Activated naive CD8-positive, alpha-beta T cell treated with anti-CD3 and anti-CD28 coated beads, Interleukin-2, amount 50 U/mL, for 24 hours (primary cell): ENCODE data around the gene PMIS2.
"Not testable (repeated sequence)": the region's sequence is repeated elsewhere in the genome, so short reads cannot be mapped to it uniquely, and the experiment has no call there.

ENCODE experiments used
- ATAC-seq: fragments of 150-1000 bp; cut with Tn5 transposase; one replicate; pipeline ENCODE4 v1.10.0; 2021
- DNase-seq: peaks from one replicate; pipeline ENCODE4 v3.0.0; 2021
- H3K27ac Mint-ChIP-seq: one replicate; pipeline ENCODE4 v1.8.0; 2021; ENCODE audit warnings: mild to moderate bottlenecking, mixed read lengths
- H3K27me3 Mint-ChIP-seq: one replicate; pipeline ENCODE4 v1.8.0; 2021; ENCODE audit warnings: mixed read lengths
- H3K36me3 Mint-ChIP-seq: one replicate; pipeline ENCODE4 v1.8.0; 2021; ENCODE audit warnings: low read depth, mixed read lengths
- H3K4me1 Mint-ChIP-seq: one replicate; pipeline ENCODE4 v1.8.0; 2021; ENCODE audit warnings: mixed read lengths
- H3K4me3 Mint-ChIP-seq: one replicate; pipeline ENCODE4 v1.8.0; 2021; ENCODE audit warnings: mild to moderate bottlenecking, moderate library complexity, mixed read lengths
- H3K9me3 Mint-ChIP-seq: one replicate; pipeline ENCODE4 v1.8.0; 2021; ENCODE audit warnings: mixed read lengths

PMIS2 gene

DNA sequence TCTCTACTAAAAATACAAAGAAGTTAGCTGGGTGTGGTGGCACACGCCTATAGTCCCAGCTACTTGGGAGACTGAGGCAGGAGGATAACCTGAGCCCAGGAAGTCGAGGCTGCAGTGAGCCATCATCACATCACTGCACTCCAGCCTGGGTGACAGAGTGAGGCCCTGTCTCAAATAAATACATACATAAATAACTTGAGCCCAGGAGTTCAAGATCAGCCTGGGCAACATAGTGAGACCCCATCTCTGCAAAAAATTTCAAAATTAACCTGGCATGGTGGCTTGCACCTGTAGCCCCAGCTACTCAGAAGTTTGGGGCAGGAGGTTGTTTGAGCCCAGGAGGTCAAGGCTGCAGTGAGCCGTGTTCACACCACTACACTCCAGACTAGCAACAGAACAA is 9.1 kb downstream of the PMIS2 start:
- not testable (repeated sequence) for ATAC-seq, H3K36me3 Mint-ChIP-seq, H3K4me3 Mint-ChIP-seq, H3K27ac Mint-ChIP-seq, H3K9me3 Mint-ChIP-seq, H3K4me1 Mint-ChIP-seq, DNase-seq, H3K27me3 Mint-ChIP-seq

DNA sequence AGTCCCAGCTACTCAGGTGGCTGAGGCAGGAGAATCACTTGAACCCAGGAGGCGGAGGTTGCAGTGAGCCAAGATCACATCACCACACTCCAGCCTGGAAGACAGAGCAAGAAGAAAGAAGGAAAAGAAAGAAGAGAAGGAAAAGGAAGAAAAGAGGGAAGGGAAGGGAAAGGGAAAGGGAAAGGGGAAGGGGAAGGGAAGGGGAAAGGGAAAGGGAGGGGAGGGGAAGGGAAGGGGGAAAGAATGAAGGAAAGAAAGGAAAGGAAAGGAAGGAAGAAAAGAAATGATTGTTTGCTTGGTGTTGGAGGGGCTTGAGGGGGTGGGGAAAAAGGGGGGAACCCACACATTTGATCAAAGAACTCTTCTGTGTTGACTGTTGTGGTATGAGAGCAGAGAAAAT is 10.0 kb downstream of the PMIS2 start:
- Mint-ChIP-seq H3K4me3 (no peak overlapping the region), H3K27me3 (peaks cover 10% of the 10 kb centered on the region), H3K9me3 (no peaks in the 10 kb centered on the region), H3K36me3 (no peaks in the 10 kb centered on the region), H3K27ac (no peak overlapping the region), H3K4me1 (peaks cover 3% of the 10 kb centered on the region)
- DNase-seq = no peak
- ATAC-seq = no peak

DNA sequence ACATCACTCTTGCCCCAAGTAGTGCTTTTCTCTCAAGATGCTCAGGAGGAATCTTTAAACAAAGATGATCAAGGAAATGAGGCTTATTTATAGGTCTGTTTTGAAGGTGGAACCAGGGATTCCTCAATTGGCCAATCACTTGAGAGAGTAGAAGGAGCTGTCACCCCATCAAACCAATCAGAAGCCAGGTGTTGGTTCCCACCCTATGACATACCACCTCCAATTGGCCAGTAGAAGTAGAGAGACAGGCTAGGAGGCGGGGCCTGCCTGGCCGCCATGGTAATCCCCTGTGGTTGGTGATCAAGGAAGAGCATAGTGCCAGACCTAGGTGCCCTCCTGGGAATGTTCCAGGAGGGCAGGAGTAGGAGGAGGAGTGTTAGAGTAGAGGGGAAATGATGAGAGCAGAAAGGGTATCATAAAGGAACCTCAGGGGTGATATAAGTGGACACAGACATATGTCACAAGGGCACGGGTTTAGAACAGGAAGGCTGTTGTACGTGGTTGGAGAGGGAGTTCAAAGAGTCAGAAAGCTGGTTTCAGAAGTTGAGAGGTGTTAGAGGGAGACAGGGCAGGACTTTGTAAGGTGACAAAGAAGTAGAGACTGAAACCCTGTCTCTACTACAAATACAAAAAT is 10.5 kb downstream of the PMIS2 start:
- H3K9me3 Mint-ChIP-seq = no peaks in the 10 kb centered on the region
- peak; percentile 16 for DNase-seq
- peak; percentile 77 for ATAC-seq
- H3K4me1 Mint-ChIP-seq = peaks cover 3% of the 10 kb centered on the region
- no peak overlapping the region for H3K4me3 Mint-ChIP-seq
- H3K36me3 Mint-ChIP-seq = no peaks in the 10 kb centered on the region
- no peak overlapping the region for H3K27ac Mint-ChIP-seq
- H3K27me3 Mint-ChIP-seq = peaks cover 10% of the 10 kb centered on the region

DNA sequence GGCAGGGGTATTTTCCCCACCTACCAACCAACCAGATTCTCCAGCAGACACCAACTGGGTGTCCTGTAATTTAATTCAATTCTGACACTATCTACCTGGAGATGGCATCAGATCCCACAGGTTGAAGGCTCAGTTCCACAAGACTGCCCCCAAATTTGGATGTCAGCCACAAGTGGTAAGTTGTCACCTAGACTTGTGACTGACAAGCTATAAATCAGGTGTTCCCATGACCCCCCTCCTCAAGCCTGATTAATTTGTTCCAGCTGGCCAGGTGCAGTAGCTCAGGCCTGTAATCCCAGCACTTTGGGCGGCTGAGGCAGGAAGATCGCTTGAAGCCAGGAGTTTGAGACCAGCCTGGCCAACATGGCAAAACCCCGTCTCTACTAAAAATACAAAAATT is 16.0 kb downstream of the PMIS2 start:
- no peaks in the 10 kb centered on the region for H3K36me3 Mint-ChIP-seq
- H3K9me3 Mint-ChIP-seq = peaks cover under 1% of the 10 kb centered on the region
- H3K27me3 Mint-ChIP-seq = peaks cover 5% of the 10 kb centered on the region
- ATAC-seq = no peak
- no peak overlapping the region for H3K4me3 Mint-ChIP-seq
- no peak overlapping the region for H3K27ac Mint-ChIP-seq
- H3K4me1 Mint-ChIP-seq = no peaks in the 10 kb centered on the region
- no peak for DNase-seq

DNA sequence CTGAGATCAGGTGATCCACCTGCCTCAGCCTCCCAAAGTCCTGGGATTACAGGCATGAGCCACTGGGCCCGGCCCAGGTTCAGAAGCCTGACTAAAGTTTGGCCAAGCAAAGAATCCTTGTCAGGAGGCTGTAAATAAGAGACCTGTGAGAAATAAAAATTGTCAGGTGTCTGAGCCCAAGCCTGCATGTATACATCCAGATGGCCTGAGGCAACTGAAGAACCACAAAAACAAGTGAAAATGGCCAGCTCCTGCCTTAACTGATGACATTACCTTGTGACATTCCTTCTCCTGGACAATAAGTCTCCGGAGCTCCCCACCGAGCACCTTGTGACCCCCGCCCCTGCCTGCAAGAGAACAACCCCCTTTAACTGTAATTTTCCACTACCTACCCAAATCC is 18.5 kb downstream of the PMIS2 start:
- DNase-seq, H3K27me3 Mint-ChIP-seq, H3K36me3 Mint-ChIP-seq, H3K27ac Mint-ChIP-seq, ATAC-seq, H3K4me3 Mint-ChIP-seq, H3K4me1 Mint-ChIP-seq: not testable (repeated sequence)
- H3K9me3 Mint-ChIP-seq = peaks cover 14% of the 10 kb centered on the region

DNA sequence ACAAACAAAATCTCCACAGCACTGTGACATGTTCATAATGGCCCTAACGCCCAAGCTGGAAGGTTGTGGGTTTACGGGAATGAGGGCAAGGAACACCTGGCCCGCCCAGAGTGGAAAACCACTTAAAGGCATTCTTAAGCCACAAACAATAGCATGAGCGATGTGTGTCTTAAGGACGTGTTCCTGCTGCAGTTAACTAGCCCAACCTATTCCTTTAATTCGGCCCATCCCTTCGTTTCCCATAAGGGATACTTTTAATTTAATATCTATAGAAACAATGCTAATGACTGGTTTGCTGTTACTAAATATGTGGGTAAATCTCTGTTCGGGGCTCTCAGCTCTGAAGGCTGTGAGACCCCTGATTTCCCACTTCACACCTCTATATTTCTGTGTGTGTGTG is 21.2 kb downstream of the PMIS2 start:
- not testable (repeated sequence) for H3K4me3 Mint-ChIP-seq, ATAC-seq, H3K27ac Mint-ChIP-seq, H3K36me3 Mint-ChIP-seq, H3K27me3 Mint-ChIP-seq, DNase-seq
- Mint-ChIP-seq H3K9me3 (peaks cover 14% of the 10 kb centered on the region), H3K4me1 (peaks cover 18% of the 10 kb centered on the region)

DNA sequence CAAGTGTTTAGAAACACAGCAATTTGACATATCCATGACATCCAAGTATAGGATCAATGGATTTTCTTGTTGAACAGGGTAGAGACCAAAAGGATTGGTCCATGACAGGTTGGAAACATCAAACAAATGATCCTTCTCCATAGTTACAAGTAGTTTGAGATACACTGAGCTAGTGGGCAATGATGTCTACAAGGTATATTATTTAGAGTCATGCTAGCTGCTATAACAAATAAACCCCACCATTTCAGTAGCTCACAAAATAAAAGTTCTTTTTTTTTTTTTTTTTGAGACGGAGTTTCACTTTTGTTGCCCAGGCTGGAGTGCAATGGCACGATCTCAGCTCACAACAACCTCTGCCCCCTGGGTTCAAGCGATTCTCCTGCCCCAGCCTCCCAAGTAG is 21.7 kb downstream of the PMIS2 start:
- H3K27me3 Mint-ChIP-seq = no peaks in the 10 kb centered on the region
- H3K4me3 Mint-ChIP-seq = no peak overlapping the region
- DNase-seq (no peak), ATAC-seq (no peak)
- peaks cover 22% of the 10 kb centered on the region for H3K4me1 Mint-ChIP-seq
- H3K9me3 Mint-ChIP-seq = peaks cover 14% of the 10 kb centered on the region
- H3K27ac Mint-ChIP-seq = no peak overlapping the region
- H3K36me3 Mint-ChIP-seq = no peaks in the 10 kb centered on the region

DNA sequence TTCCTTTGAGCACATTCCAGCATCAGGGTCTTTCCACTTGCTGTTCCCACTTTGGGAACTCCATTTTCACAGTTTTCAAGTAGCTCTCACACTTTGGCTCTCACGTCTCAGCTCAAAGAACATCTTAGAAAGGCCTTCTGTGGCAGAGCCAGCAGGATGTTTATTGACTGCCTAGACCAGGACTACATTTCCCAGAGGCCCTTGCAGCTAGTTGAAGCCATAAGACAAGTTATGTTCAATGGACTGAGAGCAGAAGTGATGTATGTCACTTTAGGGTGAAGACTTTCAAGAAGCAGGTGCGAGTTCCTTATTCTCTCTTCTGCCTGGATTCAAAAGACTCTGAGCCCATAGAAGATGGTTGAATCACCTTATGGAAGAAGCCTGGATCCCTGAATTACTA is 22.3 kb downstream of the PMIS2 start:
- DNase-seq = no peak
- no peak overlapping the region for H3K27ac Mint-ChIP-seq

DNA sequence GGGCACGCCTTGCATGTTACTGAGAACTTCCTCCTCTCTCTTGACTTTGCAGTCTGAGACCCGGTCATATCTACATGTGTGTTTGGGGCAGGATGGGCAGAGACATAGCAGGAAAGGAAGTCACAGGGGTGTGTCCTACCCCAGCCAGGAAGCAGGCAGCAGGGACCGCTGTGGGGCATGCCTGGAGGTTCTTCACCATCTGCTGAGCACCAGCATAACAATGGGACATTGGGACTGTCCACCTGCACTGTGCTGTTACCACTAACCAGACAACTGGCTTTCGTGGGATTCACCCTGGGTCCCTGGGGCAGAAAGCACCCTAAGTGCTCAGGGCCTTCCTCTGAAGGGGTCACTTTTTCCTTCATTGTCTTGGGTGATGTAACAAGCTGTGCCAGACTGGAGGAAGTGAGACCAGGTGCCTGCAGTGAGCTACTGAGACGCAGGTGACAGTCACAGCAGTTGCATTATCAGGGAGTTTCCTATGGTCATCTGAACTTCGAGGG is 23.9 kb downstream of the PMIS2 start:
- H3K27ac Mint-ChIP-seq = peak overlapping the region; percentile 53
- ATAC-seq (peak; percentile 17), DNase-seq (no peak)
- H3K4me1 Mint-ChIP-seq = peaks cover 30% of the 10 kb centered on the region
- H3K27me3 Mint-ChIP-seq = no peaks in the 10 kb centered on the region
- no peak overlapping the region for H3K4me3 Mint-ChIP-seq
- H3K36me3 Mint-ChIP-seq = no peaks in the 10 kb centered on the region
- peaks cover 14% of the 10 kb centered on the region for H3K9me3 Mint-ChIP-seq

More for the DNA sequence above, 22.3 kb downstream of the PMIS2 start:
- Mint-ChIP-seq H3K36me3 (no peaks in the 10 kb centered on the region), H3K4me1 (peaks cover 23% of the 10 kb centered on the region), H3K9me3 (peaks cover 14% of the 10 kb centered on the region), H3K4me3 (no peak overlapping the region), H3K27me3 (no peaks in the 10 kb centered on the region)
- ATAC-seq = no peak

DNA sequence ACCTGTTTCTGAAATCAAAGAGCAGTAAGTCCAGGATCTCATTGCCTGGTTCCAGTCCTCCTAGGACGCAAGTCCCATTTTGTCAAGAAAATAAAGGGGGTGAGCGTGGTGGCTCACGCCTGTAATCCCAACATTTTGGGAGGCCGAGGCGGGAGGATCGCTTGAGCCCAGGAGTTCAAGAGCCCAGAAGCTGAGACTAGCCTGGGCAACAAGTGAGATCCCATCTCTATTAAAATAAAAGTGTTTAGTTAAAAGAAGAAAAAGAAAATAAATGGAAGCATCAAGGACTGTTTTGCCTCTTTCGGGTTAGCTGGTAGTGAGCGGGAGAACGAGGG is 26.2 kb downstream of the PMIS2 start:
- peak overlapping the region; percentile 84 for H3K4me3 Mint-ChIP-seq
- ATAC-seq (no peak), DNase-seq (no peak)
- H3K27me3 Mint-ChIP-seq = no peaks in the 10 kb centered on the region
- H3K4me1 Mint-ChIP-seq = peaks cover 30% of the 10 kb centered on the region
- peaks cover 12% of the 10 kb centered on the region for H3K9me3 Mint-ChIP-seq
- H3K27ac Mint-ChIP-seq = peak overlapping the region; percentile 85
- H3K36me3 Mint-ChIP-seq = peaks cover 4% of the 10 kb centered on the region

DNA sequence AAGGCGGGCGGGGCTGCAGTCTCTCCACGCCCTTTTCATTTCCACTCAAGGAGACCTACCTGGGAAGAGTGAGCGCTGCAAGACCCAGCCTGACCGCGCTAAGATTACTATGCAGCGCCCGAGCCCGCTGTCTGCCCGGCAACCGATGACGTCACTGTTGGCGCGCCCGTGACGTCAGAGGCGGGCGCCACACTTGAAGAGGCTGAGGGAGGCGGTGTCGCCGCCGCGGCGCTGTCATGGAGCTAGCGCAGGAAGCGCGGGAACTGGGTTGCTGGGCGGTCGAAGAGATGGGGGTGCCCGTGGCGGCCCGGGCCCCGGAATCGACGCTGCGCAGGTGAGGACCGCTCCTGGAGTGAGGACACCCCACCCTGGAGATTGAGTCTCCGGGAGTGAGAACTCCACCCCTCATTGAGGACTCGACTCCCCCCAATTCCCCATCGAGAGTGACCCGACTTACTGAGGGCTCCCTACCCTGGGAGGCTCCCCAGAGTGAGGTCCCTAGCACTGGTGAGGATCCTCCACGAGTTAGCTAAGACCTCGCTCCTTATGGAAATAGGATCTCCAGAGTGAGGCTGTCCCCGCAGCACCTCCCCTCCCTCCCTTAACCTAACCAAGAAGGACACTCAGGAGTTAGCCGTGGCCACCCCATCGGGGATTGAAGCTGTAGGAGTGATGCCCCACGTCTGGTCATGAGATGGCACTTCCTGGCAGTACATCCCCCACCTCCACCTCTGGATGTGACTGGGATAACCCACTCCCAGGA is 26.8 kb downstream of the PMIS2 start, which contains the start of gene HAUS5:
HAUS5 (plus strand) TSS at position 177 of the 763 bp plus-strand sequence; CDS start at position 237, 60 bp downstream.
- peaks cover 30% of the 10 kb centered on the region for H3K4me1 Mint-ChIP-seq
- peaks cover 7% of the 10 kb centered on the region for H3K9me3 Mint-ChIP-seq
- no peaks in the 10 kb centered on the region for H3K27me3 Mint-ChIP-seq
- DNase-seq (peak; percentile 96), ATAC-seq (peak; percentile 96)
- H3K4me3 Mint-ChIP-seq = peak within 1 kb of the TSS; percentile 84
- H3K36me3 Mint-ChIP-seq = peaks cover 7% of the 10 kb centered on the region
- H3K27ac Mint-ChIP-seq = peak within 1 kb of the TSS; percentile 85

DNA sequence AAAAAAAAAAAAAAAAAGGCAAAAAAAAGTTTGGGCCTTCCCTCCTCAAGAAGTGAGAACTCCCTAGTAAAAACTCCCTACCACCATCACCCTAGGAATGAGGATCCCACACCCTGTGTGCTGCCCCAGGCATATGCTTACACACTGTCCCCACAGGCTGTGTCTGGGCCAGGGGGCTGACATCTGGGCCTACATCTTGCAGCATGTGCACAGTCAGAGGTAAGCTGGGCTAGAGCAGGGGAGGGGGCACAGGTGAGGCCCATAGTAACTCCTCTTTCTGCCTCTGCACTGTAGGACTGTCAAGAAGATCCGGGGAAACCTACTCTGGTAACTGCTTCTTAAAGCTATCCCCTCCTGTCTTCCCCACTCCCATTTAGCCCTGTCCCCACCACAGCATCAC is 27.6 kb downstream of the PMIS2 start:
- Mint-ChIP-seq H3K4me3 (peak overlapping the region; percentile 84), H3K9me3 (peaks cover 1% of the 10 kb centered on the region), H3K36me3 (peaks cover 7% of the 10 kb centered on the region), H3K27ac (peak overlapping the region; percentile 85), H3K27me3 (no peaks in the 10 kb centered on the region), H3K4me1 (peaks cover 30% of the 10 kb centered on the region)
- no peak for DNase-seq
- ATAC-seq = no peak

DNA sequence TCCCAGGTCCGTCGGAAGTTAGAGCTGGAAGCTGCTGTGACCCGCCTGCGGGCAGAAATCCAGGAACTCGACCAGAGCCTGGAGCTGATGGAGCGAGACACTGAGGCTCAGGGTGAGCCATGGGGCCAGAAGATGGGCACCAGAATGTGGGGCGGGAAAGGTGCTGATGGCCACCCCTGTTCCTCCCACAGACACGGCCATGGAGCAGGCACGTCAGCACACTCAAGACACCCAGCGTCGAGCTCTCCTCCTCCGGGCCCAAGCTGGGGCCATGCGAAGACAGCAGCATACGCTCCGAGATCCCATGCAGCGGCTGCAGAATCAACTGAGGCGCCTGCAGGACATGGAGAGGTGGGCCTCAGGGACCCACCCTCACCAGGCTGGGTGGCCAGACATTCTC is 29.1 kb downstream of the PMIS2 start:
- DNase-seq (no peak), ATAC-seq (no peak)
- Mint-ChIP-seq H3K9me3 (no peaks in the 10 kb centered on the region), H3K36me3 (peaks cover 7% of the 10 kb centered on the region), H3K4me1 (peaks cover 22% of the 10 kb centered on the region), H3K27me3 (no peaks in the 10 kb centered on the region), H3K4me3 (no peak overlapping the region), H3K27ac (no peak overlapping the region)

DNA sequence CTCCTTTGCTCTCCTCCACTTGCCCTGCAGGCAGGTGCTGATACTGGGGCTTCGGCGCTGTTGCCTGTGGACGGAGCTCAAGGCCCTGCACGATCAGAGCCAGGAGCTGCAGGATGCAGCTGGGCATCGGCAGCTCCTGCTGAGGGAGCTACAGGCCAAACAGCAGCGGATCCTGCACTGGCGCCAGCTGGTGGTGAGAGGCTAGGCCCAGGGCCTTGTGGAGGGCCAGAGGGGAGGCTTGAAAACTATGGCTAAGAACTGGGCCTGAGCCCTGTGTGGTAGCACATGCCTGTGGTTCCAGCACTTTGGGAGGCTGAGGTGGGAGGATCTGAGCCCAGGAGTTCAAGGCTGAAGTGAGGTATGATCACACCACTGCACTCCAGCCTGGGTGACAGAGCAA is 32.9 kb downstream of the PMIS2 start:
- Mint-ChIP-seq H3K9me3 (no peaks in the 10 kb centered on the region), H3K27ac (no peak overlapping the region), H3K36me3 (peaks cover 15% of the 10 kb centered on the region), H3K4me1 (peaks cover under 1% of the 10 kb centered on the region), H3K27me3 (no peaks in the 10 kb centered on the region), H3K4me3 (no peak overlapping the region)
- ATAC-seq = no peak
- no peak for DNase-seq

DNA sequence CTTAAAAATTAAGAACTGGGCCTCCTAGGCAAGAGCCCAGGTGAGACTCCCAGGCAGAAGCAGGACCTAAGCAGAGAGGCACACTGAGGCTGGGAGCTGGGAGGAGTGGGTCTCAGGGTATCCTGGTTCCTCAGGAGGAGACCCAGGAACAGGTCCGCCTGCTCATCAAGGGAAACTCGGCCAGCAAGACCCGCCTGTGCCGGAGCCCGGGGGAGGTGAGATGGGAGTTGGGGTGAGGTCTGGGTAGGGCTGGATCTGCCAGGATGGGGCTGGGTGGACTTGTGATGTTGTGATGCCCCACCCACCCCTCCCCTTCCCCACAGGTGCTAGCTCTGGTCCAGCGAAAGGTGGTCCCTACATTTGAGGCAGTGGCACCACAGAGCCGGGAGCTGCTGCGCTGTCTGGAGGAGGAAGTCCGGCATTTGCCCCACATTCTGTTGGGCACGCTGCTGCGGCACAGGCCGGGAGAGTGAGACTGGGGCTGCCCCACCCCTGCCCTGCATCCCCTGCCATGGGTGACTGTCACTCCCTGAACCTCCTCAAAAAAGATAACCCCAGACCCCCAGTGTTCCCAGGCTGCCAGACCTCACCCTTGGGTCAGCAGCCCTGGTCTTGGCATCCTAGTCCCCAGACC is 33.4 kb downstream of the PMIS2 start:
- ATAC-seq (no peak), DNase-seq (no peak)
- H3K9me3 Mint-ChIP-seq = no peaks in the 10 kb centered on the region
- H3K27ac Mint-ChIP-seq = no peak overlapping the region
- H3K4me1 Mint-ChIP-seq = no peaks in the 10 kb centered on the region
- peaks cover 15% of the 10 kb centered on the region for H3K36me3 Mint-ChIP-seq
- H3K27me3 Mint-ChIP-seq = no peaks in the 10 kb centered on the region
- H3K4me3 Mint-ChIP-seq = no peak overlapping the region
